Fibroblast of the aortic adventitia (primary cell): ENCODE measurements around the gene XBP1. TPM values are rescaled to one million over a fixed set of nuclear protein-coding genes. Genes with fewer than 3 reads are reported as not detected.

Experiments used
- DNase-seq: peaks from one replicate; pipeline ENCODE4 v3.0.0-alpha.2; 2010; ENCODE audit warnings: low read depth
- H3K4me3 ChIP-seq: 2 replicates; pipeline ENCODE4 v1.5.1; 2011; ENCODE audit warnings: low read depth, mild to moderate bottlenecking, control low read depth, low read length, moderate library complexity
- CTCF ChIP-seq: IDR thresholded peaks from 2 replicates; pipeline ENCODE4 v1.5.1; 2011; ENCODE audit warnings: mild to moderate bottlenecking, low read length, control low read depth, inconsistent platforms; ENCODE audit not compliant: insufficient read depth
- total RNA-seq: library from RNA; depleted of rRNA; stranded (reverse); fragments of >200 nt; gene quantifications from 2 replicates; pipeline ENCODE4 v1.2.3, GENCODE V29; 2012; ENCODE audit warnings: low replicate concordance

Gene XBP1
- total RNA-seq, 1 donor: 228 TPM

DNA sequence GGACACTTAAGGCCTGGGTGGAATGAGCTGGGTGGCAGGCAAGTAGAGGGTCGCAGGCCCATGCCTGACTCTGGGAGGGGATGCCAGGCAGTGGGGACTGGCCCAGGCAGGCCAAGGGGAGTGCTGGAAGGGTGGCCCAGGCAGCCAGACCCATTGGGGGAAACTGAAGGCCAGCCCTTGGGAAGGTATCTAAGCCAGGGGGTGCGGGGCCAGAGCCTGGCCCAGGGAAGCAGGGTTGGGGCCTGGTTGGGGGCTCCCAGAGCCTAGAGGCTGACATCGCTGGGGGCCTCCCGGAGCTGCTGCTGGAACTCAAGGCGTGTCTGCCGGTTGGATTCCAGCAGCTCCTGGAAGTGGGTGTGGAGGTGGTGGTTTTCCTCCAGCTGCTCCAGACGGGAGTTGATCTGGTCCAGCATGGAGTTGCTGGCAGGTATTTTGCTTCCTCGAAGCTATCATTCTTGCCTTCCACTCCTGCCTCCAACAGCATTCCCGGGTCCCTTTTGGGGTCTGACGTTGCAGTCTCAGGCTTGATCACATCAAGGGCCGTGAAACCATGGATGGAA, 35.3 kb upstream of the XBP1 start:
- TF ChIP-seq CTCF: no peak
- no peak for DNase-seq
- H3K4me3 ChIP-seq: no peak overlapping the region

GRCh38 chr22:28833276-28833923, 33.0 kb upstream of the XBP1 start:
- no peak for TF ChIP-seq CTCF
- H3K4me3 ChIP-seq: no peak overlapping the region
- DNase-seq: no peak

DNA sequence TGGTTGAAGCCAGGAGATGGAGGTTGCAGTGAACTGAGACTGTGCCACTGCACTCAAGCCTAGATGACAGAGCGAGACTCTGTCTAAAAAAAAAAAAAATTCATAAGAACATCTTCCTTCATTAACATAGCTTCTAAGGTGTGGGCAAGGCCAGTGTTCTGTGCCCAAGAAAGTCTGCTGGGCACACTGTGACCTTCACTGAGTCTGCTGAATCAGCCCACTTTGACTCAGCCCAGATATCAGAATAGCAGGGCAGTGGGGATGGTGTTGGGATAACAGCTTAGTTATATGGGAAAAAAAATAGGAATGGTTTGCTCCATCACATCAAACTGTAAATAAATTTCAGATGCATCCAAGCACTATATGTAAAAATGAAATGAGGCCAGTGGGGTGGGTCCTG, 32.4 kb upstream of the XBP1 start:
- DNase-seq: no peak
- no peak overlapping the region for H3K4me3 ChIP-seq
- no peak for TF ChIP-seq CTCF

GRCh38 chr22:28831140-28832072, 31.0 kb upstream of the XBP1 start:
- H3K4me3 ChIP-seq: no peak overlapping the region
- DNase-seq: no peak
- no peak for TF ChIP-seq CTCF

GRCh38 chr22:28830441-28830840, 30.1 kb upstream of the XBP1 start:
- no peak for TF ChIP-seq CTCF
- no peak for DNase-seq
- H3K4me3 ChIP-seq: no peak overlapping the region

GRCh38 chr22:28829358-28830181, 29.2 kb upstream of the XBP1 start:
- TF ChIP-seq CTCF: peak; percentile 94
- peak; percentile 83 for DNase-seq
- H3K4me3 ChIP-seq: no peak overlapping the region
